Measurements from ENCODE around the gene HJURP. TPM values are rescaled to one million over a fixed set of nuclear protein-coding genes. Genes with fewer than 3 reads are reported as not detected.

HJURP gene
- total RNA-seq, 4 donors from 2014 or later, result 13.0 TPM; not detected in 3

GRCh38 chr2:233803292-233803911 lies 50.9 kb downstream of the HJURP start:
- no peaks in the 10 kb centered on the region for H3K27me3 ChIP-seq
- H3K27ac ChIP-seq, result no peak overlapping the region
- intact Hi-C loops (cut with DNase I; ENCODE audit: low total_unique reads), result no loop called here
- no peak overlapping the region for H3K4me3 ChIP-seq
- no peaks in the 10 kb centered on the region for H3K9me3 ChIP-seq
- H3K36me3 ChIP-seq, result no peaks in the 10 kb centered on the region
- TF ChIP-seq CTCF (IDR thresholded peaks at IDR 0.05) (no peak), POLR2A (IDR thresholded peaks at IDR 0.05) (no peak)
- no peak for DNase-seq
- no peaks in the 10 kb centered on the region for H3K4me1 ChIP-seq

- Histone ChIP-seq H3K4me1 (no peaks in the 10 kb centered on the region), H3K27ac (no peak overlapping the region), H3K36me3 (no peaks in the 10 kb centered on the region), H3K27me3 (no peaks in the 10 kb centered on the region), H3K9me3 (no peaks in the 10 kb centered on the region), H3K4me3 (no peak overlapping the region)
- TF ChIP-seq CTCF (IDR thresholded peaks at IDR 0.05) (no peak), POLR2A (IDR thresholded peaks at IDR 0.05) (no peak)
- no peak for DNase-seq
- intact Hi-C loops (cut with DNase I; ENCODE audit: low total_unique reads), result no loop called here
Measured at GRCh38 chr2:233802132-233802815, 52.1 kb downstream of the HJURP start.

GRCh38 chr2:233801357-233802131 lies 52.8 kb downstream of the HJURP start:
- Histone ChIP-seq H3K4me3 (no peak overlapping the region), H3K27me3 (no peaks in the 10 kb centered on the region), H3K4me1 (no peaks in the 10 kb centered on the region), H3K9me3 (no peaks in the 10 kb centered on the region), H3K36me3 (no peaks in the 10 kb centered on the region), H3K27ac (no peak overlapping the region)
- DNase-seq, result no peak
- intact Hi-C loops (cut with DNase I; ENCODE audit: low total_unique reads), result no loop called here
- no peak for TF ChIP-seq POLR2A (IDR thresholded peaks at IDR 0.05)
- TF ChIP-seq CTCF (IDR thresholded peaks at IDR 0.05), result no peak

- DNase-seq, result no peak
- Histone ChIP-seq H3K9me3 (no peaks in the 10 kb centered on the region), H3K4me1 (no peaks in the 10 kb centered on the region), H3K36me3 (no peaks in the 10 kb centered on the region), H3K4me3 (no peak overlapping the region), H3K27me3 (no peaks in the 10 kb centered on the region), H3K27ac (no peak overlapping the region)
- intact Hi-C loops (cut with DNase I; ENCODE audit: low total_unique reads), result no loop called here
- TF ChIP-seq POLR2A (IDR thresholded peaks at IDR 0.05), result no peak
- no peak for TF ChIP-seq CTCF (IDR thresholded peaks at IDR 0.05)
Measured at GRCh38 chr2:233800208-233800607, 54.1 kb downstream of the HJURP start.

- Histone ChIP-seq H3K36me3 (no peaks in the 10 kb centered on the region), H3K9me3 (no peaks in the 10 kb centered on the region), H3K4me3 (no peak overlapping the region), H3K27ac (no peak overlapping the region), H3K4me1 (no peaks in the 10 kb centered on the region), H3K27me3 (no peaks in the 10 kb centered on the region)
- intact Hi-C loops (cut with DNase I; ENCODE audit: low total_unique reads), result no loop called here
- TF ChIP-seq CTCF (IDR thresholded peaks at IDR 0.05) (no peak), POLR2A (IDR thresholded peaks at IDR 0.05) (no peak)
- DNase-seq, result no peak
Measured at GRCh38 chr2:233799716-233800115, 54.6 kb downstream of the HJURP start.
